ENCODE data around the gene RHOD. TPM values are rescaled to one million over a fixed set of nuclear protein-coding genes. Genes with fewer than 3 reads are reported as not detected.

Gene RHOD, protein sequence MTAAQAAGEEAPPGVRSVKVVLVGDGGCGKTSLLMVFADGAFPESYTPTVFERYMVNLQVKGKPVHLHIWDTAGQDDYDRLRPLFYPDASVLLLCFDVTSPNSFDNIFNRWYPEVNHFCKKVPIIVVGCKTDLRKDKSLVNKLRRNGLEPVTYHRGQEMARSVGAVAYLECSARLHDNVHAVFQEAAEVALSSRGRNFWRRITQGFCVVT
- total RNA-seq, result 234 and 269 TPM in 2 replicates

DNA sequence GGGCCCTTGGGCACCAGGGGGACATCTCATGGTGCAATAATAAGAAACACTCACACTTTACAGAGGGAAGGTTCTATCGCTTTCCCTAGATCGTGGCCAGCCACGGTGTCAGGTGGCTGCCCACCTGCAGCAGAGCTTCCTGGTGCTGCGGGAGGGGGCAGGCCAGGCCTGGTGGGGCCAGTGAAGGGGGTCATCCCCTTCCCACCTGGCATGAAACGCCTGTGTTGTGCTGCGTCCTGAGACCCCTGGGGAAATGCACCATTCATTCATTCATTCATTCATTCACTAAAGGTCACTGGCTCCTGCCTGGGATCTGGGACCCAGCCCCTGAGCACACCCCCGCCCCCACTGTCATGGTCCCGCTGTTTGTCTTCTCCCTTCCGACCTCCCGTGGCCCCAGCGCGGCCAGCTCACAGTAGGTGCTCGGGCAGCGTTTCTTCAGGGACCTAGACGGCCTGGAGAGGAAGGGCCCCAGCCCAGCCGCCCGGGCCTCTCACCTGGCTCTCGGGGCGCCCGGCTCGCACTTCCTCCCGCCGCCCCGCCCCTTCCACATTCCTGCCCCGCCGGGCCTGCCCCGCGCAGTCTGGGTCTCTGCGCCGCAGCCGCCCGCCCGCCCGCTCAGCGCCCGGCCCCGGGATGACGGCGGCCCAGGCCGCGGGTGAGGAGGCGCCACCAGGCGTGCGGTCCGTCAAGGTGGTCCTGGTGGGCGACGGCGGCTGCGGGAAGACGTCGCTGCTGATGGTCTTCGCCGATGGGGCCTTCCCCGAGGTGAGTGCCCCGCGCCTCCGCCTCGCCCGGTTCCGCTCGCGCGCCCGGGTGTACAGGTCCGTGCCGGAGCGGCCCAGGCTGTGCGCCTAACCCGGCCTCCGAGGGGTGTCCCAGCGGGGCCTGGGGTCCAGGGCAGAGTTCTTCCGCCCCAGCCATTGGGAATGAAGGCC, at the start of gene RHOD:
RHOD (plus strand) TSS at position 581 of the 938 bp plus-strand sequence; CDS start at position 637, 56 bp downstream.

DNA sequence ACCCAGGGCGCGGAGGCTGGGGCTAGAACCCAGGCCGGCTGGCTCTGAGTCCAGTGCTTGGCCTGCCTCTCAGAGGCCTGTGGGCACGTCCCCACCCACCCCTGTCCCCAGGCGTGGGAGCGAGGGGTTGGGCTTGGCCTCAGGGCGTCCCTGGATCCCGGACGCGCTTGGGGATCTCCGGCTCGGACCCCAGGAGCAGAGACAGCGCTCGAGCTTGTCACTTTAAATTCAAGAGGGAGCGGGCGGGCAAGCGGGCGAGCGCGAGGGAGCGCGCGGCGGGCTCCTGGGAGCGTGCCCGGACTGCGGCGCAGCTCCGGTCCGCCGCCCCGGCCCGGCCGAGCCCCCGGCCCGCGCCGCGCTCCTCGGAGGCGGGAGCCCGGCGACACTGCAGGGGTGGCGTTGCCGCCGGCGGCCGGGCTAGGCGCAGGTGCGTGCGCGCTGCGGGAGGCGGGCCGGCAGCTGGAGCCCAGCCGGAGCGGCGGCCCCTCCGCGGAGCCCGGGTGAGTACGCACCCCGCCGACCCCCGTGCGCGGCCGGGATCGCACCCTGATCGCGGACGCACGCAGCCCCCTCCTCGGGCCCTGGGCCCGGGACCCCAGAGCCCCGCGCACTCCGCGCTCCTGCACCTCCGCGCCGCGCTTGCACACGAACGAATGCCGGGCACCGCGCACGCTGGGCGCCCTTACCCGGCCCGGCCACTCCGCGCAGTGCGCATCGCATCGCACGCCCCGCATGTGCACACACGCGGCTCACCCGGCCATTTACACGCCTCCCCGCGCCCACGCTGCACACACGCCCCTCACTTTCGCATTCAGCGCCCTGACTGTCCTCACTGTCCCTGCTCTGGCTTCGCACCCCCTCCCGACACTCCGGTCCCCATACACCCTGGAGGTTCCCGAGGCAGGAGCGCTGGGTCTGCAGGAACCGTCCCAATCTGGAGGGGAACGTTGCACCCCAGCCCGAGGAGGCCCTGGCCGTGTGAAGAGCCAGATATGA, 33.4 kb upstream of the RHOD start, which contains the start of gene SYT12:
SYT12 (plus strand) TSS at position 174 of the 996 bp plus-strand sequence. CDS start 7,011 bp downstream, outside the sequence.

GRCh38 chr11:67118801-67119584, 62.3 kb downstream of the RHOD start, which contains the start of gene KDM2A:
KDM2A (plus strand) TSS chr11:67119263; CDS start chr11:67121317, 2,054 bp downstream.

Other genes starting within 250 kb of the RHOD start
- gene RCE1, start 213.4 kb upstream of the RHOD start, total RNA-seq, result 22.4 and 22.8 TPM in 2 replicates
- 20.8 and 21.1 TPM in 2 replicates for gene LRFN4, start 199.8 kb upstream of the RHOD start, total RNA-seq
- 59.2 and 83.7 TPM in 2 replicates for gene PC, start 98.5 kb upstream of the RHOD start, total RNA-seq
- gene C11orf86, start 81.5 kb upstream of the RHOD start, total RNA-seq, result not detected in 2 replicates
- 0.53 and 1.3 TPM in 2 replicates for gene SYT12, start 33.7 kb upstream of the RHOD start, total RNA-seq
- 20.2 and 21.2 TPM in 2 replicates for gene KDM2A, start 62.4 kb downstream of the RHOD start, total RNA-seq
- gene GRK2, start 209.6 kb downstream of the RHOD start, total RNA-seq, result 60.3 and 66.1 TPM in 2 replicates
- gene ANKRD13D, start 232.5 kb downstream of the RHOD start, total RNA-seq, result 34.4 and 35.4 TPM in 2 replicates
- 54.8 and 64.1 TPM in 2 replicates for gene SSH3, start 246.7 kb downstream of the RHOD start, total RNA-seq